BJ (cell line): ENCODE results near the gene HIGD2A. TPM values are rescaled to one million over a fixed set of nuclear protein-coding genes. Genes with fewer than 3 reads are reported as not detected.
A peak's percentile ranks its signal among the peaks of the same experiment; 100 is the strongest.

Experiments
- CTCF ChIA-PET: fragments of 350-600 bp; formaldehyde crosslinking; extraction: SDS; loops from one replicate; lab custom pipeline; 2021; ENCODE audit warnings: antibody characterized with exemption, inconsistent platforms; lab: Yijun Ruan, JAX
- POLR2A ChIA-PET: fragments of 300-600 bp; sonication (Branson Sonifier 250); formaldehyde crosslinking; extraction: SDS; loops from one replicate; lab custom pipeline; 2021; ENCODE audit warnings: antibody characterized with exemption; lab: Charles Lee
- DNase-seq: peaks from one replicate; pipeline ENCODE4 v3.0.0-alpha.2; 2011; ENCODE audit warnings: low read depth
- H3K27me3 ChIP-seq: 2 replicates; pipeline ENCODE4 v1.6.0; 2011; ENCODE audit warnings: low read length; ENCODE audit not compliant: control insufficient read depth, insufficient read depth
- H3K36me3 ChIP-seq: 2 replicates; pipeline ENCODE4 v1.5.1; 2011; ENCODE audit warnings: low read length; ENCODE audit not compliant: control insufficient read depth, insufficient read depth
- H3K4me3 ChIP-seq: 2 replicates; pipeline ENCODE4 v1.5.1; 2011; ENCODE audit warnings: low read depth, mild to moderate bottlenecking, control low read depth, low read length
- CTCF ChIP-seq: IDR thresholded peaks from 2 replicates; pipeline ENCODE4 v1.5.1; 2011; ENCODE audit warnings: low read depth, mild to moderate bottlenecking, control low read depth, inconsistent platforms, low read length, moderate library complexity; ENCODE audit not compliant: insufficient read depth
- polyA plus RNA-seq: library from polyadenylated mRNA; depleted of rRNA; stranded (reverse); fragments of >200 nt; gene quantifications from 2 replicates; pipeline ENCODE4 v1.2.3, GENCODE V29; 2011

HIGD2A gene
- polyA plus RNA-seq, 1 experiment: 118 TPM

DNA sequence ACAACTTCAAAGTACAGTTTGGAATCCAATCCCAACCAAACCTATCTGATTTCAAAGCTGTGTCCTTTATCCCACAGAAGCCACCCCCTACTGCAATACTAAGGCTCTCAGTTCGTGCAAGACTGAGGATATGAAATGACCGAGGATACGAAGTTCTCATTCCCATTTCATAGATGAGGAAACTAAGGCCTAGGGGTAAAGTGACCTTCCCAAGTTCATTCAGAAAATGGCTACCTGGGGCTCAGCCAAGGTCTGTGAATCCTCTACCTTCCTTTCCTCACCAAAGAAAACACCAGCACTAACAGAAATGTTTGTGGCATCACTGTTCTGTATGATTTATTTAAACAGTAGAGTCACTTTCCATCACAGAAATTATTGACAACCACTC is 32.4 kb upstream of the HIGD2A start:
- Histone ChIP-seq H3K4me3 (no peak overlapping the region), H3K36me3 (peaks cover 20% of the 10 kb centered on the region), H3K27me3 (no peaks in the 10 kb centered on the region)
- CTCF ChIA-PET: interaction anchor here (0.6 to 1.4 kb wide), 3 partner anchors 16 to 36 kb away, joined by 3 read pairs; no protein-coding TSS in a partner anchor
- POLR2A ChIA-PET: no interaction called here
- no peak for DNase-seq
- TF ChIP-seq CTCF: no peak

- peaks cover 5% of the 10 kb centered on the region for H3K36me3 ChIP-seq
- no peak for DNase-seq
Observed at GRCh38 chr5:176359658-176360057, 28.9 kb upstream of the HIGD2A start.

DNA sequence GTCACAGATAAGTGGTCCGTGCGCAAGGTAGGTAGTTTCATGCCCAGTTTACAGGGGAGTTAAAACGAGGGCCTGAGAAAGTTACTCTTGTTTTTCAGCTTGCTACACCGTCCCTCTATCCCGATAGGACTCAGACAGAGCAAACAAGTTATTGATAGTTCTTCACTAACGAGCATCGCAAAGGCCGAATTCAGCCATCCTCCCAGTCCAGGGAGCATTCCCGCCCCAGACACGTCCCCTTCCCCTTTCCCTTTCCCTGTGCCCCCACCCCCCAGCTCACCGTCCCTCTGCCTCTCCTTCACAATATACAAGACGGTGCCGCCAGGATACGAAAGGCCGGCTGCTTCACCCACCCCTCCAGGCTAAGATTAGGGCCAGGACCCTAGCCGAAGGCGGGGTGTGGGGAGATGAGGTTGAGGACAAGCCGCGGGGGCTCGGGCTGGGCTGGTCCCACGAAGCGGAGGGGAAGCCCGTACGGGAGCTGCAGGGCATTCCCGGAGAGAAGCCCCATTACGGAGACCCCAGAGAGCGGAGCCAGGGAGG is 27.6 kb upstream of the HIGD2A start:
- no peak for TF ChIP-seq CTCF
- POLR2A ChIA-PET: no interaction called here
- Histone ChIP-seq H3K27me3 (no peaks in the 10 kb centered on the region), H3K36me3 (peaks cover 2% of the 10 kb centered on the region), H3K4me3 (peak overlapping the region; percentile 91)
- CTCF ChIA-PET: interaction anchor here (0.6 to 1.1 kb wide), 3 partner anchors 17 to 209 kb away, joined by 3 to 6 read pairs (median 3); no protein-coding TSS in a partner anchor
- no peak for DNase-seq

More at GRCh38 chr5:176359658-176360057, 28.9 kb upstream of the HIGD2A start:
- H3K27me3 ChIP-seq: no peaks in the 10 kb centered on the region
- POLR2A ChIA-PET: no interaction called here
- no peak overlapping the region for H3K4me3 ChIP-seq
- TF ChIP-seq CTCF: no peak
- CTCF ChIA-PET: no interaction called here

DNA sequence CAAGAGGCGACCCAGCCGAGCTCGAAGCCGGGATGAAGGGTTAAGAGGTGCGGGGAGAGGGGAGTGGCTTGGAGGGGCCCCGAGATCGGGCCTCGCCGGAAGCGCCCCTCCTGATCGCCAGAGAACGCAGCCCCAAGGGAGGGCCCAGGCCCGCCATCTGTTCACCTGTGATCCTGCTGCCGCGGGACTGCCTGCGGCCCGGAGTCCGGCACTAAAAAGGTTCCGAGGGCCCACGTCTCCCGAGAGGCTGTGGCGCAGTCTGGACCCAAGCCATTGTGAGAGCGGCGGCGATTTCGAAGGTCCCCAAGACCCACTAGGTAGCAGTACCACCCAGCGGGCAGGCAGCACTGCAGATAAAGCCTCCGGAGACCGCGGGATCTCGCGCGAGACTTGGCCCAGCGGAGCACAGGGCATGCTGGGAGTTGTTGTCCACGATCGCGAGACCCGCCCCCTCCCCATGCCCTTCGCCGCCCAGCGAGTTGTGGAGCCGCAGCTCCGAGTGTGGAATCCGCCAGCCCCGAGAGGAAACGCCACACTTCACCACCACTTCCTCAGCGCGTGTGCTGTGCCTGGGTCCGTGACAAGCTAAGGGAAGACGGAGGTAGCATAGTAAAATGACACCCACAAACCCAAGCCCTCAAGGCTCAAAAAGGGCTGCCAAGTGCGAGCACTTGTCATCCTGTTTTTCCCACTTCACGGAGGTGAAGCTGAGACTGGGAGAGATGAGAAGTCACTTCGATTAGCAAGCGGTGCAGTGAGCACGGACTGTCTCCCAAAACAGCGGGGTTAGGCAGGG is 26.9 kb upstream of the HIGD2A start, which contains the start of gene KIAA1191:
Gene KIAA1191, minus strand, starts transcription at position 328 of the 796 bp plus-strand sequence. CDS start 2,256 bp downstream, outside the sequence.
- H3K4me3 ChIP-seq: peak within 1 kb of the TSS; percentile 91
- no peaks in the 10 kb centered on the region; the same call in 1 of the 2 replicates for H3K36me3 ChIP-seq
- peak; percentile 61 for DNase-seq
- POLR2A ChIA-PET: no interaction called here
- TF ChIP-seq CTCF: peak; percentile 29
- H3K27me3 ChIP-seq: no peaks in the 10 kb centered on the region
- CTCF ChIA-PET: interaction anchor here (0.7 to 1.1 kb wide), 3 partner anchors 18 to 54 kb away, joined by 3 to 6 read pairs (median 3); partner anchors contain the start of gene CLTB

DNA sequence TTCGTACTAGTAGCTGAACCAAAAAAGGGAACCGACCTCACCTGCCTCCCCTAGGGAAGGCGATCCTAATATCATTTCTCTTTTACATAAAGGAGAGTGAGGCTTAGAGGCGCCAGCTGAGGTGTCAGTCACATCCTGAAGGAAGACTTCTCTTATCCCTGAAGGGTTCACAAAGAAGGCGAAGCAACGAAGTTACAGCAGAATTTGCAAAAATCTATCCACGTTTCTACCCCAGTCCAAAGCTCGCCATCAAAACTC is 26.4 kb upstream of the HIGD2A start:
- Histone ChIP-seq H3K27me3 (no peaks in the 10 kb centered on the region), H3K36me3 (no peaks in the 10 kb centered on the region; the same call in 1 of the 2 replicates), H3K4me3 (no peak overlapping the region; the same call in 1 of the 2 replicates)
- DNase-seq: no peak
- POLR2A ChIA-PET: no interaction called here
- CTCF ChIA-PET: interaction anchor here (0.7 kb wide), 1 partner anchor 54 kb away, joined by 3 read pairs; the partner anchor contains the start of gene CLTB
- no peak for TF ChIP-seq CTCF
